CD8-positive, alpha-beta memory T cell (primary cell): ENCODE data around the gene CAMSAP3. TPM values are rescaled to one million over a fixed set of nuclear protein-coding genes. Genes with fewer than 3 reads are reported as not detected.

ENCODE experiments used
- CTCF ChIA-PET: fragments of 350-600 bp; sonication (Branson Sonifier 250); formaldehyde crosslinking; loops from one replicate; lab custom pipeline; 2021; ENCODE audit warnings: antibody characterized with exemption; lab: Charles Lee
- POLR2A ChIA-PET: fragments of 350-600 bp; sonication (Branson Sonifier 250); formaldehyde crosslinking; loops from one replicate; lab custom pipeline; 2021; ENCODE audit warnings: antibody characterized with exemption; lab: Charles Lee
- DNase-seq, 5 donors: peaks; one replicate each; pipeline versions ENCODE4 v3.0.0 to v3.0.0-alpha.2; 2020 to 2022; ENCODE audit warnings: mixed read lengths in 1 of 5
- H3K27ac ChIP-seq: one replicate; pipeline ENCODE4 v1.7.0; 2013; ENCODE audit warnings: low read depth, mild to moderate bottlenecking, low read length, moderate library complexity
- H3K27me3 ChIP-seq: 2 replicates; pipeline ENCODE4 v1.7.0; 2013; ENCODE audit warnings: low read length, mild to moderate bottlenecking; ENCODE audit not compliant: insufficient read depth, poor library complexity, severe bottlenecking
- H3K36me3 ChIP-seq: 2 replicates; pipeline ENCODE4 v1.7.0; 2013; ENCODE audit warnings: mild to moderate bottlenecking, low read length, moderate library complexity; ENCODE audit not compliant: insufficient read depth
- H3K4me1 ChIP-seq: 2 replicates; pipeline ENCODE4 v1.7.0; 2013; ENCODE audit warnings: mild to moderate bottlenecking, low read length, moderate library complexity; ENCODE audit not compliant: insufficient read depth
- H3K4me3 ChIP-seq: 2 replicates; pipeline ENCODE4 v1.7.0; 2013; ENCODE audit warnings: mild to moderate bottlenecking, low read length
- H3K9me3 ChIP-seq: 2 replicates; pipeline ENCODE4 v1.7.0; 2013; ENCODE audit warnings: mild to moderate bottlenecking, low read length
- H3K27ac Mint-ChIP-seq, 8 donors: one replicate each; pipeline ENCODE4 v1.8.0; 2020 to 2021; ENCODE audit warnings: mixed read lengths in 8 of 8, mild to moderate bottlenecking in 6 of 8, inconsistent platforms in 3 of 8, moderate library complexity in 3 of 8
- H3K27me3 Mint-ChIP-seq, 2 donors: one replicate each; pipeline ENCODE4 v1.8.0; 2020 to 2021; ENCODE audit warnings: mixed read lengths in 2 of 2, mild to moderate bottlenecking in 1 of 2, moderate library complexity in 1 of 2
- H3K36me3 Mint-ChIP-seq, 3 donors: one replicate each; pipeline ENCODE4 v1.8.0; 2020 to 2021; ENCODE audit warnings: mixed read lengths in 3 of 3, inconsistent platforms in 1 of 3, mild to moderate bottlenecking in 1 of 3
- H3K4me1 Mint-ChIP-seq, 3 donors: one replicate each; pipeline ENCODE4 v1.8.0; 2020 to 2021; ENCODE audit warnings: mixed read lengths in 3 of 3, inconsistent platforms in 1 of 3, mild to moderate bottlenecking in 1 of 3
- H3K4me3 Mint-ChIP-seq, 7 donors: one replicate each; pipeline ENCODE4 v1.8.0; 2020 to 2021; ENCODE audit warnings: mixed read lengths in 7 of 7, mild to moderate bottlenecking in 6 of 7, moderate library complexity in 4 of 7, inconsistent platforms in 2 of 7
- H3K9me3 Mint-ChIP-seq, 5 donors: one replicate each; pipeline ENCODE4 v1.8.0; 2020 to 2022; ENCODE audit warnings: mixed read lengths in 5 of 5, mild to moderate bottlenecking in 3 of 5, moderate library complexity in 2 of 5, inconsistent platforms in 1 of 5
- polyA plus RNA-seq: library from polyadenylated mRNA; unstranded; fragments of 300-500 nt; fragmentation: Illumina TruSeq; gene quantifications from one replicate; pipeline ENCODE4 v1.2.3, GENCODE V29; 2021
- total RNA-seq, 2 experiments: library from RNA; stranded (reverse); gene quantifications; one replicate each; pipeline ENCODE4 v1.2.3, GENCODE V29; 2021

The CAMSAP3 gene
- total and polyA plus RNA-seq, 3 experiments from 2014 or later, result 0.07 to 0.31 (median 0.24) TPM

DNA sequence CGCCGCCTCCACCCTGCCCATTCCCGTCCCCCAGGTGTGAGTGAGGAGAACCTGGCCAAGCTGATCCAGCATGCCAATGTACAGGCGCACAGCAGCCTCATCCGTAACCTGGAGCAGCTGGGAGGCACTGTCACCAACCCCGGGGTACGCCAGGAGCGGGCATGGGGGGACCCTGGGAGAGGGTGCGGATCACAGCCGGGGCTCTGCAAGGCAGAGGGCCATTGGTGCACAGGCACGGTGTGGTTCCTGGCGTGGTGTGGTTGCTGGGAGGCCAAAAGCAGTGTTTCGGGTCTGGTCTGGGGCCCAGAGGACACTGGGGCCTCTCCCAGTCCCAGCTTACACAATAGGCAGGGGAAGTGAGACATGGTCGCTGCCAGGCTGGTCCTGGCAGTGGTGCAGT lies 49.5 kb downstream of the CAMSAP3 start:
- CTCF ChIA-PET, result no interaction called here
- H3K36me3 ChIP-seq, result no peaks in the 10 kb centered on the region
- Mint-ChIP-seq H3K4me1 (peaks cover under 1 to 8% (median 4%) of the 10 kb centered on the region in 3 donors), H3K27ac (peak overlapping the region in 1 of 8 donors; percentile 76), H3K4me3 (no peak overlapping the region), H3K27me3 (no peaks in the 10 kb centered on the region), H3K9me3 (no peaks in the 10 kb centered on the region), H3K36me3 (peaks cover 0 to 48% (median 4%) of the 10 kb centered on the region in 3 donors)
- no peak for DNase-seq
- H3K4me3 ChIP-seq, result no peak overlapping the region
- no peaks in the 10 kb centered on the region for H3K27me3 ChIP-seq
- no peak overlapping the region for H3K27ac ChIP-seq
- H3K9me3 ChIP-seq, result no peaks in the 10 kb centered on the region
- no peaks in the 10 kb centered on the region for H3K4me1 ChIP-seq
- POLR2A ChIA-PET, result no interaction called here

DNA sequence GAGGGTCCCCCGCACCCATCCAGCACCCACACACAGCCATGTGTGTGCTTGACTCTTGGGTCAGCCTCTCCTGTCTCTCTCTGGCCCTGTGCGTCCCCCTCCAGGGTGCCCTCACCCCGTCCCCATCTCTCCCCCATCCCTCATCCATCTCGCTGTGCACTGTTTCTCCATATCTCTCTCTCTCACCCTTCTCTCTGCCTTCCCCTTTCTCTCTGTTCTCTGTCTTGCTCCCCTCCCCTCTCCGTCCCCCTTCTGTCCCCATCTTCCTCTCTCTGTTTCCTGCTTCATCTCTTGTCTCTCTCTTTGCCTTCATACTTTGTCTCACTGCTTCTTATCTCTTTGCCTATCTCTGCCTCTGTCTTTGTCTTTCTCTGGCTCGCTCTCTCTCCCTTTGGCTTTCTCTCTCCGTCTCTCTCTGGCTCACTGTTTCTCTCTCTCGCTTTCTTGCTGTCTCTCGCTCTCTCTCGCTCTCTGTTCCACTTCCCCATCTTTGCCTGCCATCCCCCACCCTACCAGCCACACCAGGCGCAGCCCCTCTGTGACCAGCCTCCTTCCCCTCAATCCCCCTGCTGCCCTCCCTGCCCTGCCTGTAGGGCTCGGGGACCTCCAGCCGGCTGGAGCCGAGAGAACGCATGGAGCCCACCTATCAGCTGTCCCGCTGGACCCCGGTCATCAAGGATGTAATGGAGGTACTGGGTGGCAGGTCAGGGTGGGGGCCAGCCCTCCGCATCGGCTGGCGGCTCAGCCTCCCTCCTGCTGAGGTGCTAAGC lies 50.2 kb downstream of the CAMSAP3 start:
- H3K27ac Mint-ChIP-seq, result peak overlapping the region in 2 of 8 donors; percentile 73 to 76
- H3K36me3 ChIP-seq, result no peaks in the 10 kb centered on the region
- no peaks in the 10 kb centered on the region for H3K9me3 Mint-ChIP-seq
- DNase-seq, result no peak
- peaks cover 0 to 4% (median 0%) of the 10 kb centered on the region in 3 donors for H3K4me1 Mint-ChIP-seq
- ChIA-PET CTCF (no interaction called here), POLR2A (no interaction called here)
- H3K9me3 ChIP-seq, result no peaks in the 10 kb centered on the region
- no peaks in the 10 kb centered on the region for H3K27me3 Mint-ChIP-seq
- no peaks in the 10 kb centered on the region for H3K4me1 ChIP-seq
- H3K4me3 Mint-ChIP-seq, result no peak overlapping the region
- H3K4me3 ChIP-seq, result no peak overlapping the region
- no peaks in the 10 kb centered on the region for H3K27me3 ChIP-seq
- peaks cover 0 to 43% (median 2%) of the 10 kb centered on the region in 3 donors for H3K36me3 Mint-ChIP-seq
- H3K27ac ChIP-seq, result no peak overlapping the region

DNA sequence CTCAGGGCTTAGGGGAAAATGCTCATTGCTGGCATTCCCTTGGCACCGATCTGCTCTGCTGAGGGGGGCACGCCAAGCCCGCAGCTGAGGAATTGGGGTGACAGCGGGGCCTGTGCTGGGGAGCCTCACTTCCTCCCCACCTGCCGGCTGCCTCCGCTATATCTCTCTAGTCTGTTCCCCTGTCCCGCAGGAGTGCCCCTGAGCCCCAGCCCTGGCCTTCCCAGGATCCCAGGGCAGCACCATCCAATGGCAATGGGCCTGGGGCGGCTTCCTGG lies 50.7 kb downstream of the CAMSAP3 start:
- Histone ChIP-seq H3K4me1 (no peaks in the 10 kb centered on the region), H3K9me3 (no peaks in the 10 kb centered on the region), H3K4me3 (no peak overlapping the region), H3K27ac (no peak overlapping the region), H3K27me3 (no peaks in the 10 kb centered on the region), H3K36me3 (no peaks in the 10 kb centered on the region)
- Mint-ChIP-seq H3K36me3 (peaks cover 0 to 38% (median 2%) of the 10 kb centered on the region in 3 donors), H3K9me3 (no peaks in the 10 kb centered on the region), H3K4me3 (no peak overlapping the region), H3K27me3 (no peaks in the 10 kb centered on the region), H3K27ac (no peak overlapping the region), H3K4me1 (peaks cover 0 to 4% (median 0%) of the 10 kb centered on the region in 3 donors)
- CTCF ChIA-PET, result no interaction called here
- DNase-seq, result no peak
- POLR2A ChIA-PET, result no interaction called here

DNA sequence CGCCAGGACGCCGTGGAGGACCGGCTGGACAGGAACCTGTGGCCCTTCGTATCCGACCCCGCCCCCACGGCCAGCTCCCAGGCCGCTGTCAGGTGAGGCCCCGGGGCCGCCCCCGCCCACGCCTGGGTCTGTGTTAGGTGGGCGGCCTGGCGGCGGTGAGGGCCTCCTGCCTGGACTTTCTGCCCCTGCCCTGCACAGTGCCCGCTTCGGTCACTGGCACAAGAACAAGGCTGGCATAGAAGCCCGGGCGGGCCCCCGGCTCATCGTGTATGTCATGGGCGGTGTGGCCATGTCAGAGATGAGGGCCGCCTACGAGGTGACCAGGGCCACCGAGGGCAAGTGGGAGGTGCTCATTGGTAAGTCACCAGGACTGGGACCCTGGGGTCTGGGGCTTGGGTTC lies 51.5 kb downstream of the CAMSAP3 start:
- Mint-ChIP-seq H3K36me3 (peaks cover 0 to 36% (median 2%) of the 10 kb centered on the region in 3 donors), H3K4me3 (no peak overlapping the region), H3K27ac (no peak overlapping the region), H3K27me3 (no peaks in the 10 kb centered on the region), H3K9me3 (no peaks in the 10 kb centered on the region), H3K4me1 (peaks cover 2 to 8% (median 3%) of the 10 kb centered on the region in 3 donors)
- H3K4me1 ChIP-seq, result peaks cover 4% of the 10 kb centered on the region
- H3K27ac ChIP-seq, result no peak overlapping the region
- ChIA-PET CTCF (interaction anchor here (6.4 kb wide), 1 partner anchor 34 kb away, joined by 33 read pairs; the partner anchor contains the start of gene TRAPPC5), POLR2A (no interaction called here)
- H3K36me3 ChIP-seq, result no peaks in the 10 kb centered on the region
- DNase-seq, result no peak
- H3K4me3 ChIP-seq, result no peak overlapping the region
- H3K27me3 ChIP-seq, result no peaks in the 10 kb centered on the region
- no peaks in the 10 kb centered on the region for H3K9me3 ChIP-seq

DNA sequence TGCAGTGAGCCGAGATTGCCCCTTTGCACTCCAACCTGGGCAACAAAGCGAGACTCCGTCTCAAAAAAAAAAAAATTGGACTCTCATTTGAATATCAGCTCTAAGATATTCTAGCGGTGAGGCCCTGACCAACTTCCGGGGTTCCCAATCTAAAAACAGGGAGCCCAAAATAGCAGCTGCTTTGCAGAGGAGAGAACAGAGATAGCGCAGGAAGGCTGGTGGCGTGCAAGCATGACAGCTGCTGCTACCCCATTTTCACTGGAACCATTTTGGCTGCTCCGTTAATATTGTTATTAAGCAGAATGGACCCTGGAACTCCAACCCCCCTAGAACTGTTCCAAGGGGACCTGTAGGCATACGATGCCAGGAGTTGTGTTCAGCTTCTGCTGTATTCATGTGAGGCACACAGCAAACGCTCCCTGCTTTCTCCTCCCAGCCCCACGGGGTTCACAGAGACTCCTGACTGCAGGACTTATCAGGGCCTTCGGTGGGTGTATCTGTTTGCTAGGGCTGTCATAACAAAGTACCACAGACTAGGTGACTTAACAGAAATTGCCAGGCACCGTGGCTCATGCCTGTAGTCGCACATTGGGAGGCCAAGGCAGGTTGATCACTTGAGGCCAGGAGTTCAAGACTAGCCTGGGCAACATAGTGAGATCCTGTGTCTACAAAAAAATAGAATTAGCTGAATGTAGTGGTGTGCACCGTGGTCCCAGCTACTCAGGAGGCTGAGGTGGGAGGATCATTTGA lies 52.8 kb downstream of the CAMSAP3 start:
- Histone ChIP-seq H3K27ac (no peak overlapping the region), H3K4me1 (peaks cover 7% of the 10 kb centered on the region), H3K9me3 (no peaks in the 10 kb centered on the region), H3K4me3 (no peak overlapping the region), H3K36me3 (no peaks in the 10 kb centered on the region), H3K27me3 (no peaks in the 10 kb centered on the region)
- ChIA-PET POLR2A (interaction anchor here (0.7 kb wide), 1 partner anchor 9 kb away, joined by 3 read pairs; no protein-coding TSS in a partner anchor), CTCF (interaction anchor here (1.3 to 6.4 kb wide), 3 partner anchors 25 to 152 kb away, joined by 3 to 33 read pairs (median 5); partner anchors contain the start of gene TRAPPC5)
- H3K4me1 Mint-ChIP-seq, result peaks cover 9 to 17% (median 11%) of the 10 kb centered on the region in 3 donors
- peaks cover 0 to 5% of the 10 kb centered on the region in 2 donors for H3K27me3 Mint-ChIP-seq
- no peak overlapping the region for H3K4me3 Mint-ChIP-seq
- H3K36me3 Mint-ChIP-seq, result peaks cover 0 to 30% (median 2%) of the 10 kb centered on the region in 3 donors
- H3K9me3 Mint-ChIP-seq, result no peaks in the 10 kb centered on the region
- DNase-seq, result no peak
- H3K27ac Mint-ChIP-seq, result no peak overlapping the region

DNA sequence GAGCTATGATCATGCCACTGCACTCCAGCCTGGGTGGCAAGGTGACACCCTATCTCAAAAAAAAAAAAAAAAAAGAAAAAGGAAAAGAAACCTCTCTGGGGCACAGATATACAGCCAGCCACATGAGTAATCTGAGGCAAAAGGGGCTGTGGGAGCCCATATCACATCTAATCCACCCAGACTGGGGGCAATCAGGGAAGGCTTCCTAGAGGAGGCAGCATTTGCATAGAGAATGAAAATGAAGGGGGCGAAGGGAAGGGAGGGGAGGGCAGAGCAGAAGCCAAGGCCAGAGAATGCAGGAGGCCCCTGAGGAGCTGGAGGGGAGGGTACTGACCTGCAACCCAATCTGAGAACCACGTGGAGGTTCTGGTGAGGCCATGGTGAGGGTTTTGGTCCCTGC lies 54.5 kb downstream of the CAMSAP3 start:
- H3K36me3 Mint-ChIP-seq, result peaks cover 0 to 21% (median 2%) of the 10 kb centered on the region in 3 donors
- H3K4me3 Mint-ChIP-seq, result peak overlapping the region in 1 of 7 donors; percentile 10
- H3K4me1 ChIP-seq, result peaks cover 7% of the 10 kb centered on the region
- H3K36me3 ChIP-seq, result no peaks in the 10 kb centered on the region
- H3K9me3 Mint-ChIP-seq, result no peaks in the 10 kb centered on the region
- no peaks in the 10 kb centered on the region for H3K27me3 ChIP-seq
- no peak overlapping the region for H3K4me3 ChIP-seq
- ChIA-PET CTCF (interaction anchor here (1.3 to 6.4 kb wide), 3 partner anchors 23 to 82 kb away, joined by 3 to 33 read pairs (median 7); partner anchors contain the start of gene TRAPPC5), POLR2A (interaction anchor here (0.7 to 0.9 kb wide), 2 partner anchors 31 to 548 kb away, joined by 3 to 7 read pairs; partner anchors contain the start of gene TRAPPC5)
- H3K27ac ChIP-seq, result no peak overlapping the region
- peak overlapping the region in 1 of 8 donors; percentile 22 for H3K27ac Mint-ChIP-seq
- no peaks in the 10 kb centered on the region for H3K9me3 ChIP-seq
- H3K27me3 Mint-ChIP-seq, result peaks cover 0 to 5% of the 10 kb centered on the region in 2 donors
- peaks cover 9 to 17% (median 11%) of the 10 kb centered on the region in 3 donors for H3K4me1 Mint-ChIP-seq
- no peak for DNase-seq

DNA sequence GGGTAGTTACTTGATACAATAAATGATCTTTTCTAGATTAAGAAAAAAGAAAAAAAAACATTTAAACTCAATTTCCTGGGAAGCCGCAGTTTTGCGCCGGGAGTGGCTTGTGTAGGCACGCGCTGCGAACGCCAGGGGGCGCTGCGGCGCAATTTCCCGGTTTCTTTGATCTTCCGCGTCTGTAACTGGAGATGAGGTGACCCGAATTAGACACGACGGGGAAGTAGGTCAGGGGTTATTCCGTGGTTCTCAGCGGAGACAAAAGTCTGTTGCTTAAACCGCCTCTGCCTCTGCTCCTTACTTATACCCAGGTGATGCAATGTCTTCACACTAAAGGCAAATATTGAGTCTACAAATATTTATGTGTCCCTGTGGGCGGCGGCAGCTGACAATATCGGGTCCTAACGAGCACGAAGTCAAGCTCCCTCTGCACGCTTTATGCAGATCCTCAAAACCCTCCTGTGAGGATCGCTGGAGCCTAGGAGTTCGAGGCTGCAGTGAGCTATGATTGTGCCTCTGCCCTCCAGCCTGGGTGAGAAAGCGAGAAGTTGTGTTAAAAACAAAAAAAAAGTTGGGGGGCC lies 56.5 kb downstream of the CAMSAP3 start:
- H3K4me1 ChIP-seq, result peaks cover 8% of the 10 kb centered on the region
- Mint-ChIP-seq H3K4me3 (peak overlapping the region; percentile 45 to 84 (median 76)), H3K9me3 (no peaks in the 10 kb centered on the region), H3K4me1 (peaks cover 9 to 12% (median 11%) of the 10 kb centered on the region in 3 donors), H3K36me3 (peaks cover 0 to 7% (median 0%) of the 10 kb centered on the region in 3 donors), H3K27ac (peak overlapping the region; percentile 67 to 99 (median 96)), H3K27me3 (peaks cover 0 to 5% of the 10 kb centered on the region in 2 donors)
- H3K9me3 ChIP-seq, result no peaks in the 10 kb centered on the region
- peak overlapping the region; percentile 39 for H3K27ac ChIP-seq
- peak; percentile 82 to 89 (median 85) for DNase-seq
- no peaks in the 10 kb centered on the region for H3K36me3 ChIP-seq
- POLR2A ChIA-PET, result no interaction called here
- CTCF ChIA-PET, result interaction anchor here (0.7 to 6.4 kb wide), 9 partner anchors 10 to 148 kb away, joined by 3 to 33 read pairs (median 3); partner anchors contain the start of gene TRAPPC5
- H3K4me3 ChIP-seq, result peak overlapping the region; percentile 73
- H3K27me3 ChIP-seq, result no peaks in the 10 kb centered on the region
